ENCODE results near the gene RHOJ. TPM values are rescaled to one million over a fixed set of nuclear protein-coding genes. Genes with fewer than 3 reads are reported as not detected.

Gene RHOJ
- total and polyA plus RNA-seq, 10 of the 15 experiments (the other 5 are each of a cell fraction or from before 2014, with no cell fraction given) = not detected

GRCh38 chr14:63308723-63309317 is 104.6 kb downstream of the RHOJ start:
- 16% methylated on average over 7 of the region's 7 CpGs for WGBS (ENCODE audit: insufficient coverage, insufficient replicate concordance, low lambda C conversion rate, missing lambda C conversion rate)
- Histone ChIP-seq H3K9ac (ENCODE audit: control insufficient read depth, insufficient read depth, low read length) (no peak overlapping the region), H3K36me3 (ENCODE audit: control insufficient read depth in 2 of 2, insufficient read depth in 2 of 2, low read length in 1 of 2) (no peaks in the 10 kb centered on the region), H3K27me3 (replicated peaks in 1 of 2; ENCODE audit: control insufficient read depth in 2 of 2, insufficient read depth in 2 of 2, low read length in 1 of 2) (no peaks in the 10 kb centered on the region), H4K20me1 (ENCODE audit: control insufficient read depth, insufficient read depth) (no peaks in the 10 kb centered on the region), H3K4me2 (ENCODE audit: control insufficient read depth, insufficient read depth) (no peak overlapping the region), H3K4me3 (no peak overlapping the region), H3K4me1 (ENCODE audit: control insufficient read depth, insufficient read depth, low read length) (no peaks in the 10 kb centered on the region), H2AFZ (ENCODE audit: control insufficient read depth, low read depth, low read length) (no peak overlapping the region), H3K9me3 (replicated peaks; ENCODE audit: control insufficient read depth, insufficient read depth, low read length) (no peaks in the 10 kb centered on the region), H3K27ac (ENCODE audit: control insufficient read depth, insufficient read depth) (no peak overlapping the region), H3K79me2 (ENCODE audit: control insufficient read depth, insufficient read depth, low read length) (no peaks in the 10 kb centered on the region)
- intact Hi-C loops (cut with micrococcal nuclease; ENCODE audit: unreplicated experiment) (no loop called here), in situ Hi-C loops (cut with MboI) (no loop called here)
- FAIRE-seq = peak; percentile 90
- SMC1A ChIA-PET (ENCODE audit: uncharacterized antibody, unreplicated experiment) = interaction anchor here (0.7 kb wide), 1 partner anchor 9 kb away, joined by 3 read pairs; no protein-coding TSS in a partner anchor
- no TSS peak for BruUV-seq (replicated peaks)
- POLR2A ChIA-PET = no interaction called here
- peak; percentile 79 for ATAC-seq
- RAD21 ChIA-PET (ENCODE audit: unreplicated experiment) = no interaction called here
- DNase-seq (ENCODE audit: low read depth, low spot score) = no peak
- CTCF ChIA-PET = interaction anchor here (0.6 to 1.5 kb wide), 4 partner anchors 8 to 857 kb away, joined by 3 to 5 read pairs (median 3); no protein-coding TSS in a partner anchor
- TF ChIP-seq RUNX3 (IDR thresholded peaks at IDR 0.05; ENCODE audit: low read length) (peak; percentile 27; the same call in 1 of the 2 replicates), STAT3 (IDR thresholded peaks at IDR 0.05; ENCODE audit: low read depth, low read length) (no peak), NKRF (conservative IDR thresholded peaks at IDR 0.05) (no peak), NR2C2 (IDR thresholded peaks at IDR 0.05; ENCODE audit: borderline replicate concordance, control insufficient read depth, insufficient read length, low read depth) (no peak), JUND (IDR thresholded peaks at IDR 0.05; ENCODE audit: low read depth, low read length) (no peak), NR2C1 (IDR thresholded peaks at IDR 0.05) (no peak), CHD2 (IDR thresholded peaks at IDR 0.05; ENCODE audit: borderline replicate concordance, low read depth, low read length) (no peak), ELK1 (IDR thresholded peaks at IDR 0.05; ENCODE audit: low read depth, low read length) (no peak), USF2 (IDR thresholded peaks at IDR 0.05; ENCODE audit: borderline replicate concordance, low read depth, low read length) (no peak), STAT1 (conservative IDR thresholded peaks at IDR 0.05) (no peak), PAX8 (IDR thresholded peaks at IDR 0.05) (no peak), SKIL (IDR thresholded peaks at IDR 0.05; ENCODE audit: low read depth, poor library complexity, severe bottlenecking) (no peak), WRNIP1 (IDR thresholded peaks at IDR 0.05; ENCODE audit: borderline replicate concordance, low read depth, low read length) (no peak), RAD21 (IDR thresholded peaks at IDR 0.05; ENCODE audit: insufficient read depth, low read depth, low read length) (peak; percentile 60), HSF1 (IDR thresholded peaks at IDR 0.05; ENCODE audit: low read depth, low read length) (no peak)
